GM19328 (cell line): ENCODE results near the gene TMEM38A.
"Not testable (repeated sequence)": the region's sequence is repeated elsewhere in the genome, so short reads cannot be mapped to it uniquely, and the experiment has no call there.

Experiments
- ATAC-seq: cut with Tn5 transposase; IDR thresholded peaks from one replicate; pipeline ENCODE4 v1.9.1; 2021; ENCODE audit warnings: mild to moderate bottlenecking, moderate library complexity; ENCODE audit not compliant: unreplicated experiment

TMEM38A gene

DNA sequence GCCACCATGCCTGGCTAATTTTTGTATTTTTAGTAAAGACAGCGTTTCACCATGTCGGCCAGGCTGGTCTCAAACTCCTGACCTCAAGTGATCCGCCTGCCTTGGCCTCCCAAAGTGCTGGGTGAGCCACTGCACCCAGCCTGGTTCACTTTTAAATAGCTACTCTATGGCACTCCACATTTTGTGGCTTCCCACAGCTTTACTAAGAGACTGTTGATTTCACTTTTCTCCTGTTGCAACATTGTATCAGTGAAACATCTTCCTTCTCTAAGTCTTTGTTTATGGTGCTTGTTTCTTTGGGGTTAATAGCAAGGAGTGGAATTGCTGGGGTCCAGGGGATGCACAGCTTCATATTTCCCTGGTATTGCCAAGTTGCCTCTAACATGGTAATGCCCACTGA lies 12.3 kb downstream of the TMEM38A start:
- ATAC-seq: no peak

DNA sequence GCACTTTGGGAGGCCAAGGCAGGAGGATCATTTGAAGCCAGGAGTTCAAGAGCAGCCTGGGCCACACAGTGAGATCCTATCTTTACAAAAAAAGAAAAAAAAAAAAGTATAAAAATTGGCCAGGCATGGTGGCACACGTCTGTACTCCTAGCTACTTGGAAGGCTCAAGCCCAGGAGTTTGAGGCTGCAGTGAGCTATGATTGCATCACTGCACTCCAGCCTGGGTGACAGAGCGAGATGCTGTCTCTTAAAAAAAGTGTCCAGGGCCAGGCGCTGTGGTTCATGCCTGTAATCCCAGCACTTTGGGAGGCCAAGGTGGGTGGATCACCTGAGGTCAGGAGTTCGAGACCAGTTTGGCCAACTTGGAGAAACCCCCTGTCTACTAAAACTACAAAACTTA lies 12.9 kb downstream of the TMEM38A start:
- ATAC-seq: not testable (repeated sequence)

DNA sequence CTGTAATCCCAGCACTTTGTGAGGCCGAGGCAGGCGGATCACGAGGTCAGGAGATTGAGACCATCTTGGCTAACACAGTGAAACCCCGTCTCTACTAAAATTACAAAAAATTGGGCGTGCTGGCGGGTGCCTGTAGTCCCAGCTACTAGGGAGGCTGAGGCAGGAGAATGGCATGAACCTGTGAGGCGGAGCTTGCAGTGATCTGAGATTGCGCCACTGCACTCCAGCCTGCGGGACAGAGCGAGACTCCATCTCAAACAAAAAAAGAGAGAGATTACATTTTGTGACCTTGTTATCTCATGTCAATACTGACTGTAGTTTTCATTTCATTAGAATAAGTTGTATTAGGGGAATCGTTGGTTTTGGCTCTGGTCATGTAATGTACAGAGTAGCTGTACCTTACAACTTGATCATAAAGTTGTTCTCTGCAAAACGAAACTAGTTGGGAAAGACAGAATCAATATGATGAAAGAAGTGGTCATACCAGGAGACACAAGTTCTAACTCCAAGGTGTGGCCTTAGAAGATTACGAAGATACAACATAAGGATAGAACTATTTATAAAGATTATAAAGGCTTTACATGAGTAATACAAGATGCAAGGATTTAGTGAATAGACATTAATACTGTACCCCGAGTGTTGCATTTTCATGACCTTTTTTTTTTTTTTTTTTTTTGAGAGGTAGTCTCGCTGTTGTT lies 15.3 kb downstream of the TMEM38A start:
- ATAC-seq: no peak

DNA sequence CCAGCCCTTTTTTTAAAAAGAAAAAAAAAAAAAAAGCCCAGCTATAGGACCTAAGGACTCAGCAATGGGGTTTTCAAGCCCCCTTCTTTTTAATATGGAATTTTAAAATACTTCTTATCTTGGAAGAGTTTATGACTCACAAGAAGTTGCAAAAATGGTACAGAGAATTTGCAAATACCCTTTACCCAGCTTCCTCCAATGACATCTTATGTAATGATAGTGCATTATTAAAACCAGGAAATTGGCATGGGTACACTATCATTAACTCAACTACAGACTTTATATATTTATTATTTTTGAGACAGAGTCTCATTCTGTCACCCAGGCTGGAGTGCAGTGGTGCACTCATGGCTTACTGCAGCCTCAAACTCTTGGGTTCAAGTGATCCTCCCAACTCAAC lies 16.1 kb downstream of the TMEM38A start:
- no peak for ATAC-seq

DNA sequence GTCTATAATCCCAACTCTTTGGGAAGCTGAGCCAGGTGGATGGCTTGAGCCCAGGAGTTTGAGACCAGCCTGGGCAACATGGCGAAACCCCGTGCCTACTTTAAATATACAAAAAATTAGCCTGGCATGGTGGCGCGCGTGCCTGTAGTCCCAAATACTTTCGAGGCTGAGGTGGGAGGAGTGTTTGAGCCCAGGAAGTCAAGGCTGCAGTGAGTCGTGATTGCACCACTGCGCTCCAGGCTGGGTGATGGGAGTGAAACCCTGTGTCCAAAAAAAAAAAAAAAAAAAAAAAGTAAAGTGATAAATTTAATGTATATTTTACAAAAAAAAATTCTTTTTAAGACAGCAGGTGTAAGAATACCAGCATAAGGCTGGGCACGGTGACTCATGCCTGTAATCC lies 17.6 kb downstream of the TMEM38A start:
- ATAC-seq: no peak

DNA sequence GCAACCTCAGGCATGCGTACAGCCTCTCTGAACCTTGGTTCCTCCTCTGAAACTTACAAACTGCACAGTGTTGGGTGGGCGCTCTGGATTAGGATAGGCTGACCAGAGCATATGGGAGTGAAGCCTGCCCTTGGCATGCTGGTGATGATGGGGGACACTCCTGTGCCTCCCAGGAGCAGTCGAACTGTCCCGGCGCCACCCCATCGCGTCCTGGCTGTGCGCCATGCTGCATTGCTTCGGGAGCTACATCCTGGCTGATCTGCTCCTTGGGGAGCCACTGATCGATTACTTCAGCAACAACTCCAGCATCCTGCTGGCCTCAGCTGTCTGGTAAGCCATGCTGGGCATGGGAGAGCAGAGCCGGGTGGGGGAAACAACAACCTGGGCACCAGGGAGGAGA lies 18.9 kb downstream of the TMEM38A start:
- ATAC-seq: no peak

DNA sequence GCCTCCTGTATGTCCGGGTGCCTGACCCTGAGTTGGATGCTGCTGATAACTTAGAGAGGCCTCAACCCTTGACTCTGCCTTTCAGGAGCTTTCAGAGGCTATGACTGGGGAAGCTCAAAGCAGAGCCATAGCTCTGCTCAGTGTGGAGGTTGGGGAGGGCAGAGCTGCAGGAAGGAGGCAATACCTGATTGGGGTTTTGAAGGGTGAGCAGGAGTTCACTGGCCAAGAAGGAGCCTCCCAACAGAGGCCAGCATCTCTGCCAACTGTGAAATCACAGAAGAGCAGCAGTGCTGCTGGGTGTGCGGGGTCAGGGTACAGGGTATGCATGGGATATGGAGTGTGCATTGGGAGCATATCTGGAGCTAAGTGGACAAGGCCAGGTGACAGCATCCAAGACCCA lies 21.6 kb downstream of the TMEM38A start:
- ATAC-seq: no peak

DNA sequence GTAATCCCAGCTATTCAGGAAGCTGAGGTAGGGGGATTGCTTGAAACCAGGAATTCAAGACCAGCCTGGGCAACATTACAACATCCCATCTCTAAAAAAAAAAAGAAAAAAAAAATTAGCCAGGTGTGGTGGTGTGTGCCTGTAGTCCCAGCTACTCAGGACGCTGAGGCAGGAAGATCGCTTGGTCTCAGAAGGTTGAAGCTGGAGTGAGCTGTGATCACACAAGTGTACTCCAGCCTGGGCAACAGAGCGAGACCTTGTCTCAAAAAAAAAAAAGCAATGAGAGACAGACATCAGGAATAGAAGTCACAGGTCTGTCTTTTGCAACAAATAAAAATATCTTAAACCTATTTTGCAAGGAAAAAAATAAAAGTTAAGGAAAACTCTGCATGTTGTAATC lies 23.3 kb downstream of the TMEM38A start:
- no peak for ATAC-seq

DNA sequence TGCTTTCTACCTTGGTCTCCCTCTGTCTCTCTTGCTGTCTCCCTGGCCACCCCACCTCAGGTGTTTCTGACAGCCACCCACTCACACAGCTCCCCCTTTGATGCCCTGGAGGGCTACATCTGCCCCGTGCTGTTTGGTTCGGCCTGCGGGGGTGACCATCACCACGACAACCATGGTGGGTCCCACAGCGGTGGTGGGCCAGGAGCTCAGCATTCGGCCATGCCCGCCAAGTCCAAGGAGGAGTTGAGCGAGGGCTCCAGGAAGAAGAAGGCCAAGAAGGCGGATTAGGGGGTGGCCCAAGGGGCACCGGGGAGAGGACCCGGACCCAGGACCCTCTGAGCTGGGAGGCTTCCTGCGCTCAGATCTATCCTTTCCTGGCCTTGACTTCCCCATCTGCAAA lies 27.1 kb downstream of the TMEM38A start:
- ATAC-seq: no peak

DNA sequence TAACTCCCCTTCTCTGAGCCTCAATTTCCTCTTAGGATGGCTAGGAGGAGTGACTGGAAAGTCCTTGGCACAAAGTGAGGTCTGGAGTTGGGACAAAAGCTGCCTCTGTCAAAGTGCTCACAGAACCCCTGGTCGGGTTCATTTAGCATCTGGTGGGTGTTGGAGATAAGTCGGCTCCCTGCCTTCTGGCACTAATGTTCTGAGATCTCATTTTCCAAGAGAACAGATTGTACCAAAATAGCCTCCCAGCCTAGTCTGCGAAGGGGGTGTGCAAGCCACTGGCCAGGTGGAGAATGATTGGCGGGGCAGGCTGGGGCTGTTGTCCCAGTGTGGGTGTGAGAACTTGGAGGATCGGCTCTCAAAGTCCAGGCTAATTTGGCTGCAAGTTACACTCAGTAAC lies 38.0 kb downstream of the TMEM38A start:
- ATAC-seq: no peak

DNA sequence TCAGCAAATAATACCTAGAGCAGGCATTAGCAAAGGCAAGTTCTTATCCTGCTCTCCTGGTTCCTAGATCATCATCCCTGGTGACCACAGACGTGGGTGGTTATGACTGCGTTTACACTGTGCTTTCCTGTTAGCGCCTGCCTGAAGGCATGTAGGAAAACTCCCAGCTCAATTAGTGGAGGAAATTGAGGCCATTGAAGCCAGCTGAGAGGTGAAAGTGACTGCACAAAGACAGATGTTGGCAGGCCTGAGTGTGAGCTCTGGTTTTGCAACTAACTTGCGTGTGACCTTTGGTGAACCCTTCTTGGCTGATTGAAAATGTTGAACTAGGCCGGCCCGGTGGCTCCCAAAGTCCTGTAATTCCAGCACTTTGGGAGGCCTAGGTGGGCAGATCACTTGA lies 41.2 kb downstream of the TMEM38A start:
- ATAC-seq: no peak

DNA sequence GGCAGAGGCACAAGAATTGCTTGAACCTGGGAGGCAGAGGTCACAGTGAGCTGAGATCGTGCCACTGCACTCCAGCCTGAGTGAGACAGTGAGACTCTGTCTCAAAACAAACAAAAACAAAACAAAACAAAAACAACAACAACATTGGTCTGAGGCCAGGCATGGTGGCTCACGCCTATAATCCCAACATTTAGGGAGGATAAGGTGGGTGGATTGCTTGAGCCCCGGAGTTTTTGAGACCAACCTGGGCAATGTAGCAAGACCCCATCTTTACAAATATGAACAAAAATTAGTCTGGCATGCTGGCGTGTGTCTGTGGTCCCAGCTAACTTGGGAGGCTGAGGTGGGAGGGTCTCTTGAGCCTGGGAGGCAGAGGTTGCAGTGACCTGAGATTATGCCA lies 42.7 kb downstream of the TMEM38A start:
- ATAC-seq: no peak

DNA sequence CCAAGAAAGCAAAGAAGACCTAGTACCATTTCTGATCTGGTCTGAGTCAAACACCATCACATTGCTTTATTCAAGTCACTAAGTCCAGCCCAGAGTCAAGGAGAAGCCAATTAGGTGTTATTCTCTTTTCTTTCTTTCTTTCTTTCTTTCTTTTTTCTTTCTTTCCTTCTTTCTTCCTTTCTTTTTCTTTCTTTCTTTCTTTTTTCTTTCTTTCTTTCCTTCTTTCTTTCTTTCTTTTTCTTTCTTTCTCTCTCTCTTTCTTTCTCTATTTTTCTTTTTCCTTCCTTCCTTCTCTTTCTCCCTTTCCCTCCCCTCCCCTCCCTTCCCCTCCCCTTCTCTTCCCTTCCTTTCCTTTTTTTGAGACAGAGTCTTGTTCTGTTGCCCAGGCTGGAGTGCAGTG lies 49.9 kb downstream of the TMEM38A start:
- ATAC-seq: not testable (repeated sequence)

DNA sequence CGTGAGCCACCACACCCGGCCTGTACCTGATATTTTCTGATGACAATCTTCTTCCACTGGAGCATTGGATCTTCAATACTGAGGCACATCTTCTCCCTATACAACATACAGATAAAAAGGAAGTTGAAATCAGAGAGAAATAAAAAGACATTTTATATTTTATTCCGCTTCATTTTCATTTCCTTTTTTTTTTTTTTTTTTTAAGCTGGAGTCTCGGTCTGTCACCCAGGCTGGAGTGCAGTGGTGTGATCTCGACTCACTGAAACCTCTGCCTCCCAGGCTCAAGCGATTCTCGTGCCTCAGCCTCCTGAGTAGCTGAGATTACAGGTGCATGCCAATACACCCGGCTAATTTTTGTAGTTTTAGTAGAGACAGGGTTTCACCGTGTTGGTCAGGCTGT lies 51.4 kb downstream of the TMEM38A start:
- not testable (repeated sequence) for ATAC-seq

DNA sequence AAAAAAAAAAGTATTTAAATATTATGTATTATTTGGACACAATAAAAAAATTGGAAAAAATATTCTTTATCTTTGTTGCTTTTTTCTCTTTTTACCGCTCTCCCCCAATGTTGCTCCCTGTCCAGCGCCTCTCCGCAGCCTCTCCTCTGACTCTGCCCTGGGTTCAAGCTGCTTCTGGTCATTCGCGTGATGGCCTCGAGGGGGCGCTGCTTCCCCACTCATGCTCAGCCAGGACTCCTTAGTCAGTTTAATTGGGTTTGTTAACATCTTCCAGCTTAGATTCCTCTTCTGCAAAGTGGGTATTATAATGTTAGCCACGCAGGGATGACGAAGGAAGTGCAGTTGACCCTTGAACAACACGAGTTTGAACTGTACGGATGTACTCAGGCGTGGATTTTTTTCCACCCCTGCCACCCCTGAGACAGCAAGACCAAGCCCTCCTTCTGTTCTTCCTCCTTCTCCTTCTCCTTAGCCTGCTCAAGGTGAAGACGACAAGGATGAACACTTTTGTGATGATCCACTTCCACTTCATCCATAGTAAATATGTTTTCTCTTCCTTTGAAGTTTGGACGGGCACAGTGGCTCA lies 53.9 kb downstream of the TMEM38A start:
- no peak for ATAC-seq

DNA sequence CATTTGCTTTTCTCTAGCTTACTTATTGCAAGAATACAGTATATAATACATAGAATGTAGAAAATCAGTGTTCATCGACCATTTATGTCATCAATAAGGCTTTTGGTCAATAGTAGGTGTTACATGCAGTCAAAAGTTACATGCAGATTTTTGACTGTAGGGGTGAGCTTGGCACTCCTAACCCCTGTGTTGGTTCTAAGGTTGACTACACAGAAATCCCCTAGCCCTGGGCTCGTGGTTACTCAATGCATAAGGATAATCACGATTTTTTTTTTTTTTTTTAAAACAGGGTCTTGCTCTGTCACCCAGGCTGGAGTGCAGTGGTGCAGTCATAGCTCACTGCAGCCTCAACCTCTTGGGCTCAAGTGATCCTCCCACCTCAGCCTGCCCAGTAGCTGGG lies 54.7 kb downstream of the TMEM38A start:
- no peak for ATAC-seq

DNA sequence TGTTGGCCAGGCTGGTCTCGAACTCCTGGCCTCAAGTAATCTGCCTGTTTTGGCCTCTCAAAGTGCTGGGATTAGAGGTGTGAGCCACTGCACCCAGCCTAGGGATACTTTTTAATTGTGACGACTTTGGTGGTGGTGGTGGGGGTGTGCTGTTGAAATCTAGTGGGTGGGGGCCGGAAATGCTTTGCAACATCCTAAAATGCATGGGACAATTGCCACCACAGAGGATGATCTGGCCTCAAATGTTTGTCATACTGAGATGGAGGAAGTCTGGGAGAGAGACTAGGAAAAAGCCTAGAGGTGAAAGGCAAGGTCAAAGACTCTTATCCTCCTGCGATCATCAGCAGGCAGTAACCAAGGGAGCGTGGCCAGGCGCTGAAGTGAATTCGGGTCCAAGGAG lies 60.1 kb downstream of the TMEM38A start:
- ATAC-seq: no peak

DNA sequence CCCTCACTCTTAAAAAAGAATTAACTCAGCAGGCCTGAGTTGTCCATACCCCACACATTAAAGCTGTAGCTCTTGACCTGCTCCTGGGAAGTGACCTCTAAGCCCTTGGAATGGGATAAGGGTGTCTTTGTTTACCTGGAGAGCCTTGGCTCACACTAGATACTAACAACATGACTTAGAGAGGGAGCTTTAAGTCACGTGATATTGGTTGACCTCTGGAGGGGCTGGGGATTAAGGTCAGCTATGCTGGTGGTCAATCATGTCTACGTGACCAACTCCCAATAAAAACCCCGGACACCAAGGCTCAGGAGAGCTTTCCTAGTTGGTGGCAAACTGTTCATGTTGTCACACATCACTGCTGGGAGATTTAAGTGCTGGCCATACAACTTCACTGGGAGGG lies 61.7 kb downstream of the TMEM38A start:
- no peak for ATAC-seq

DNA sequence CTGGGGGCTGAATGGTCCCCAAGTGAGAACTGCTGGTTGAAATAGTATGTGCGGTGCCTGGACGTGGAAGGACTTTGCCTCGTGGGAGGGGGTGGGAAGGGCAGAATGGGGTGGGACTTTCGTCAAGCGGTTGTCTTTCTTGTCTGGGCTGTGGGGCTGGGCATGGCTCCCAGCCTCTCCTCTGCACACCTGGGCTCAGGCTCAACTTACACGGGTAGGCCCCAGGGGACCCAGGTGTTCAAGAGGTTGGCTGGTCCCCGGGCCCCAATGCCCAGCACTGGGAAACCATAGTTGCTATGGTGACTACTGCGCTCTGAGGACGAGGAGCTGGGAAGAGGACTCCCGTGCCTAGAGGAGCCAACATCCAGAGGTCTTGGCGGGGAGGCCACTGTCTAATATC lies 66.0 kb downstream of the TMEM38A start:
- no peak for ATAC-seq

DNA sequence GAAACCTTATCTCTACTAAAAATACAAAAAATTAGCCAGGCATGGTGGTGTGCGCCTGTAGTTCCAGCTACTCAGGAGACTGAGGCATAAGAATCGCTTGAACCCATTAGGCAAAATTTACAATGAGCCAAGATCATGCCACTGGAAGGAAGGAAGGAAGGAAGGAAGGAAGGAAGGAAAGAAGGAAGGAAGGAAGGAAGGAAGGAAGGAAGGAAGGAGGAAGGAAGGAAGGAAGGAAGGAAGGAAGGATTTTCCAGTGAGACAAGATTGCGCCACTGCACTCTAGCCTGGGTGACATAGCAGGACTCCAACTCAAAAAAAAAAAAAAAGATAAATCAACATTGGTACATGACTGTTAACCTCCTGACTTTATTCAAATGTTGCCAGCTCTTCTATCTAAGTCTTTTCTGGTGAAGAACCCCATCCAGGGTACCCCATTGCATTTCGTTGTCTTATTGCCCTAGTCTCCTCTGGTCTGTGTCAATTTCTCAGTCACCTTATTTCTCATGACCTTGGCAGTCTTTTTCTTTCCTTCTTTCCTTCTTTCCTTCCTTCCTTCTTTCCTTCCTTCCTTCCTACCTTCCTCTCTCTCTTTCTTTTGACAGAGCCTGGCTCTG lies 74.8 kb downstream of the TMEM38A start:
- ATAC-seq: not testable (repeated sequence)

DNA sequence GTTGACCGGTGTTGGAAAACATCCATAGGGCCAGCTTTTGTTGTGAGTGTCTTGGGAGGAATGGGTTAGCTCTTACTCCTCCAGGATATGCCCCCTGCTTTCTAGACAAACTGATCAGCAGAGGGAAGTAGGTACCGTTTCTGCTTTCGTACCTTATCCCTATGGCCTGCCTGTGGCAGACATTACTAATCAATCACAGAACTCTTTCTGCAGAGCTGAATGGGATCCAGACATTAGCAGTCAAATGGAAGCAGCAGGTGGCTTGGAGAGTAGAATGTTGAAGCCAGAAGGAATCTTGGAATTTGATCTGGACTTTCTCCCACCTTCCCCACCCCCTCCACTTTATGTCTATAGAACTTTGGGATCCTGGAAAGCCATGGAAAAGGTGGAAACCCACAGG lies 75.8 kb downstream of the TMEM38A start:
- no peak for ATAC-seq

DNA sequence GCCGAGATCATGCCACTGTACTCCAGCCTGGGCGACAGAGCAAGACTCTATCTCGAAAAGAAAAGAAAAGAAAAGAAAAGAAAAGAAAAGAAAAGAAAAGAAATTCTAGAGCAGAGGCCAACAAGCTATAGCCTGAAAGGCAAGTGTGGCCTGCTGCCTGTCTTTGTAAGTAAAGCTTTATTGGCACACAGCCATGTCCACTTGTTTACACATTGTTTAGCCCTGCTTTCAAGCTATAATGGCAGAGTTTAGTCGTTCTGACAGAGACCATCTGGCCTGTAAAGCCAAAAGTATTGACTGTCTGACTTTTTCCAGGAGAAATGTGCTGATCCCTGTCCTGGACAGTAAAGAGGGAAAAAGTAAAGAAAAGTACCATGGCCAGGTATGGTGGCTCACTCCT lies 77.0 kb downstream of the TMEM38A start:
- ATAC-seq: no peak

DNA sequence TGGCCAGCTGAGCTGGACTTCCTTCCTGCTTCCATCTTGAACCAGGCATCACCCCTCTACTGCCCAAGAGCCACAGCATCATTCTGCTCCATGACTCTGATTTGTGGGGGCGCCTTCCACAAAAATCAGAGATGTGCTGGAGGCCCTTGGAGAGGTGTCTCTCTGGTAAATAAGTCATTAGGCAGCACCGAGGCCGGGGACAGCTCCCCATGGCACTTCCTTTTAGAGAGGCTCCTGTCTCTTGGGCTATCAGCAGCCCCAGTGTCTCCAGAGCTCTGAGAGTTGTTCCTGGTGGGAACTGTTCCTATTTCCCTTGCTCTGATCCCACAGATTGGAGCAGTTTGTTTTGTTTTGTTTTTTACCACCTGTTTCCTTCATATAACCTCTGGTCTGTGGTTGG lies 78.6 kb downstream of the TMEM38A start:
- ATAC-seq: no peak
